GM10248 (cell line): ENCODE results near the gene PRR23E.

Experiments
- CTCF ChIA-PET: fragments of 300-600 bp; sonication (Branson Sonifier 250); formaldehyde crosslinking; extraction: SDS; loops from one replicate; lab custom pipeline; 2021; ENCODE audit warnings: antibody characterized with exemption; lab: Yijun Ruan, JAX
- POLR2A ChIA-PET: fragments of 350-650 bp; sonication (Branson Sonifier 250); formaldehyde crosslinking; extraction: SDS; loops from one replicate; lab custom pipeline; 2020; ENCODE audit warnings: antibody characterized with exemption; lab: Yijun Ruan, JAX
- DNase-seq: peaks from one replicate; pipeline ENCODE4 v3.0.0; 2012; ENCODE audit errors: extremely low spot score
- CTCF ChIP-seq: IDR thresholded peaks from 2 replicates; pipeline ENCODE4 v1.5.1; 2012; ENCODE audit warnings: mild to moderate bottlenecking, low read depth; ENCODE audit errors: extremely low read depth, missing control alignments, control extremely low read depth

The PRR23E gene

GRCh38 chr3:127174284-127174683 is 18.6 kb upstream of the PRR23E start:
- no peak for TF ChIP-seq CTCF
- POLR2A ChIA-PET: no interaction called here
- no peak for DNase-seq
- CTCF ChIA-PET: no interaction called here

- CTCF ChIA-PET: no interaction called here
- POLR2A ChIA-PET: no interaction called here
These were observed 18.2 kb upstream of the PRR23E start for GRCh38 chr3:127174715-127175140.

GRCh38 chr3:127175272-127175671 is 17.7 kb upstream of the PRR23E start:
- CTCF ChIA-PET: no interaction called here

More at GRCh38 chr3:127174715-127175140, 18.2 kb upstream of the PRR23E start:
- DNase-seq: no peak
- no peak for TF ChIP-seq CTCF

GRCh38 chr3:127177226-127177625 is 15.7 kb upstream of the PRR23E start:
- TF ChIP-seq CTCF: no peak
- peak; percentile 13 for DNase-seq
- CTCF ChIA-PET: interaction anchor here (1.7 kb wide), 1 partner anchor 19 kb away, joined by 4 read pairs; no protein-coding TSS in a partner anchor
- POLR2A ChIA-PET: no interaction called here

More at GRCh38 chr3:127175272-127175671, 17.7 kb upstream of the PRR23E start:
- no peak for TF ChIP-seq CTCF
- no peak for DNase-seq
- POLR2A ChIA-PET: no interaction called here

GRCh38 chr3:127180859-127181258 is 12.1 kb upstream of the PRR23E start:
- ChIA-PET POLR2A (no interaction called here), CTCF (interaction anchor here (1.5 to 1.6 kb wide), 2 partner anchors 193 to 275 kb away, joined by 3 read pairs; no protein-coding TSS in a partner anchor)
- DNase-seq: no peak
- TF ChIP-seq CTCF: no peak

GRCh38 chr3:127182431-127182830 is 10.5 kb upstream of the PRR23E start:
- CTCF ChIA-PET: interaction anchor here (1.6 kb wide), 1 partner anchor 191 kb away, joined by 3 read pairs; no protein-coding TSS in a partner anchor
- peak; percentile 8 for DNase-seq
- no peak for TF ChIP-seq CTCF
- POLR2A ChIA-PET: no interaction called here
